ENCODE results near the gene COX7A2L.
"Not testable (repeated sequence)": the region's sequence is repeated elsewhere in the genome, so short reads cannot be mapped to it uniquely, and the experiment has no call there.

COX7A2L gene

GRCh38 chr2:42368817-42369531 lies 8.0 kb upstream of the COX7A2L start:
- peak overlapping the region; percentile 38 for H3K27ac ChIP-seq
- DNase-seq (ENCODE audit: low read depth, low spot score) = no peak

- DNase-seq (ENCODE audit: low read depth, low spot score) = no peak
- peak overlapping the region; percentile 38 for H3K27ac ChIP-seq
These were observed 6.8 kb upstream of the COX7A2L start for GRCh38 chr2:42367835-42368234.

GRCh38 chr2:42366411-42366810 lies 5.4 kb upstream of the COX7A2L start:
- H3K27ac ChIP-seq = no peak overlapping the region
- DNase-seq (ENCODE audit: low read depth, low spot score) = no peak

- DNase-seq (ENCODE audit: low read depth, low spot score) = no peak
- no peak overlapping the region for H3K27ac ChIP-seq
These were observed 3.6 kb upstream of the COX7A2L start for GRCh38 chr2:42364658-42365057.

GRCh38 chr2:42363413-42363812 lies 2.4 kb upstream of the COX7A2L start:
- DNase-seq (ENCODE audit: low read depth, low spot score) = no peak
- H3K27ac ChIP-seq = no peak overlapping the region

- peak overlapping the region; percentile 93 for H3K27ac ChIP-seq
- DNase-seq (ENCODE audit: low read depth, low spot score) = no peak
These were observed 789 bp upstream of the COX7A2L start for GRCh38 chr2:42361728-42362283.

- H3K27ac ChIP-seq = peak overlapping the region; percentile 93
- no peak for DNase-seq (ENCODE audit: low read depth, low spot score)
These were observed 526 bp downstream of the COX7A2L start for GRCh38 chr2:42360493-42360889.

GRCh38 chr2:42359965-42360483 lies 993 bp downstream of the COX7A2L start:
- no peak for DNase-seq (ENCODE audit: low read depth, low spot score)
- H3K27ac ChIP-seq = peak overlapping the region; percentile 93

GRCh38 chr2:42359304-42359964 lies 1.6 kb downstream of the COX7A2L start:
- peak overlapping the region; percentile 93 for H3K27ac ChIP-seq
- DNase-seq (ENCODE audit: low read depth, low spot score) = no peak

DNA sequence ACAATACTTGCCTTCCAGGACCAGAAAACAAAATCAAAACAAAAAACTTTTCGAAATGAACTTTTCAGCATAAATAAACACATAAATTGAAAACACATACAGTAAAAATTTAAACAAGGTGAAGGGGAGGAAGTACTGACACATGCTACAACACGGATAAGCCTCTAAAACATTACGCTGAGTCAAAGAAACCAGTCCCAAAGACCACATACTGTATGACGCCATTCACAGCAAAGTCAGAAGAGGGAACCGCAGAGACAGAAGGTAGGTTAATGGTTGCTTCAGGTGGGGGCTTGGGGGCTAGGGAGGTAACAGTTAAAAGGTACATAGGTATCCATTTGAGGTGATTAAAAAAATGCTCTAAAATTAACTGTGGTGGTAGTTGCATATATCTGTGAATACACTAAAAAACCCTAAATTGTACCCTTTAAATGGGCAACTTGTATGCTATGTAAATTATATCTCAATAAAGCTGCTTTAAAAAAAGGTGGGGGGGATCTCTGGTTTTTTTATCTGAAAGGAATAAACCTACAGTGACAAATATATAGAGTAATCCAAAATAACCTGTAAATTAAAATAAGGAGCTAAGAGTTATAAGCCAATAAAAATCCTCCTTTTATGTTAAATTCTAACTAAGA lies 7.1 kb downstream of the COX7A2L start:
- no peak overlapping the region for H3K27ac ChIP-seq
- no peak for DNase-seq (ENCODE audit: low read depth, low spot score)

- no peak overlapping the region for H3K27ac ChIP-seq
- DNase-seq (ENCODE audit: low read depth, low spot score) = no peak
These were observed 9.2 kb downstream of the COX7A2L start for GRCh38 chr2:42351864-42352263.

DNA sequence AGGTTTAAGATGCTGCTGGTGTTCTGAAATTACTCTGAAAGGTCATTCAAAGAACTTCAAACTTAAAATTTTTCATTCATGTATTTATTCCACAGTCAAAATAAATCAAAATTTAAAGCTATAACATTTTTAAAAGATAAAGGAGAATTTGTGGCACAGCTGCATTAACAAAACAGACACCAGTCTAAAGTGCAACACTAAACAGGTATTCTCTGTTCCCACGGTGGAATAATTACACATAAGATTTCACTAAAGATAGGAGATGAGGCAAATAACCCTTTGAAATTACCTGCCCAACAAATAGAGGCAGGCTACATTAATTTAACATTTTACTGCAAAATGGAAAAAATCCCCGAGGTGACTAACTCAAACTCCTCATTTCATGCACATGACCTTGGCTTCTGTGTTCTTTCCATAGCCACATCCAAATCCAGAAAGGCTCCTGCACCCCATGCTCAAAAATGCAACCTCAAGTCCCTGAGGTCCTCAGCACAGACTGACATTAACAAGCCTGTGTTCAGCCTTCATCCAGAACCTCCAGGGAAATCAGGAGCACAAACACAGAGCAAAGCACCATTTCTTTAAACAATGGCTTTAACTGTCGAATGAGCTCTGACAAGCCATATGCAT lies 10.5 kb downstream of the COX7A2L start:
- no peak overlapping the region for H3K27ac ChIP-seq
- no peak for DNase-seq (ENCODE audit: low read depth, low spot score)

- DNase-seq (ENCODE audit: low read depth, low spot score) = no peak
- no peak overlapping the region for H3K27ac ChIP-seq
These were observed 12.8 kb downstream of the COX7A2L start for GRCh38 chr2:42348113-42348805.

DNA sequence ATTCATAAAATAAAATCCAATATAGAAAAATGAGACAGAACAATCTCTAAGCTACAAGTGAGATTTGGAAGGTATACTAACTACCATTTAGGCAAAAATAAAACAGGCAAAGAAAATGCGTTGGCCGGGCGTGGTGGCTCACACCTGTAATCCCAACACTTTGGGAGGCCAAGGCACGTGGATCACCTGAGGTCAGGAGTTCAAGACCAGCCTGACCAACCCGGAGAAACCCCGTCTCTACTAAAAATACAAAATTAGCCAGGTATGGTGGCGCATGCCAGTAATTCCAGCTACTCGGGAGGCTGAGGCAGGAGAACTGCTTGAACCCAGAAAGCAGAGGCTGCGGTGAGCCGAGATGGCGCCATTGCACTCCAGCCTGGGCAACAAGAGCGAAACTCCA lies 13.5 kb downstream of the COX7A2L start:
- not testable (repeated sequence) for H3K27ac ChIP-seq; DNase-seq (ENCODE audit: low read depth, low spot score)

GRCh38 chr2:42346856-42347255 lies 14.2 kb downstream of the COX7A2L start:
- not testable (repeated sequence) for H3K27ac ChIP-seq; DNase-seq (ENCODE audit: low read depth, low spot score)

- DNase-seq (ENCODE audit: low read depth, low spot score) = no peak
These were observed 15.0 kb downstream of the COX7A2L start for GRCh38 chr2:42345986-42346385.

DNA sequence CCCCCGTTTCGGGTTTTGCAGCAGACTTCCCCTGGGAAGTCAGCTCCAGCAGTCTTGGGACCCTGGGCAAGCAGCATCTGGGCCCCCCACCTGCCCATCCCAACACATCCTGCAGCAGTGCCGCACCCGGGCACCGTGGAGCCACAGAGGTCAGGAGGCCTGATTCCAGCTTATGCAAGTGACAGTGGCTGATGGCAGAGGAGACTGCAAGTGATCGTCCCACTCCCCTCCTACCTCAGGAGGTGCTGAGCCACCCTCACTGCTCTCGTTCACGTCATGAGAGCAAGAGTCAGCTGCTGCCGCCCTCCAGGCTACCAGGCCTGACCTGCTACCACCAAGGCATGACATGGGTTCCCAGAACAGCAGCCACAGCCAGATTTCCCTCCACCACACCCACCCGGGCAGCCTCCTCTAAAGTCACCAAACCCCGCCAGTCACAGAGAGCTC lies 18.2 kb downstream of the COX7A2L start:
- peak overlapping the region; percentile 49 for H3K27ac ChIP-seq
- DNase-seq (ENCODE audit: low read depth, low spot score) = no peak

More at GRCh38 chr2:42345986-42346385, 15.0 kb downstream of the COX7A2L start:
- no peak overlapping the region for H3K27ac ChIP-seq

DNA sequence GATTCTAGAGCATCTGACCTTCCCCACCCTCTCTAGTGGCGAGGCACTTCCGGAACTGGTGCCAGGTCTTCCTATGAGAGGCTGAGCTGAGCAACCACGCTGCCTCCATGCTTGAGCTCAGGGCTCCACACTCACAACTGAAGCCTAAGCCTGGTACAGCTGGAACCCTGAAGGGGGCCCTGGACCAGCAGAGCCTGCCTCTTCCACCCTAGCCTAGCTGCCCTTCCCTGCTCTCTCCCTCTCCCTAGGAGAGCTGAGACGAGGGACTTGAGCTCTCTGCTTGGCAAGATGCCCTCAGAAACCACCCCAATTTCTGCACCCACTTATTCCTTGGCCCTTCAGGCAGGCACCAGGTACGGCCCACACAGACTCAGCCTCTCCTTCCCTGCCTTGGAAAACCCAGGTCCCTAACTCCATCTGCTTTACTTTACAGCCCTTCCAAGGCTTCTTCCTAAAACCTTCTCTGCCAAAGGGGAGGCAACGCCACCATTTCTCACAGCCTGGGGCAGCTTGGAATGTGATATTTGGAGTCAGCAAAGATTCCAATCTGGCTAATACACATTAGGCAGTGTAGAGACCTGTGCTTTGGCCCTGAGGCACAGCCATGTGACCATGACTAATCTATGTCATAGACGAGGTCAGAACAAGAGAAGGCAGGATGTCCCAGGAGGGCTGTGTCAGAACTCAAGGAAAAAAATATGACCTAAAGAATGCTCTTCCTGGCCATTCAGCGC lies 18.8 kb downstream of the COX7A2L start:
- DNase-seq (ENCODE audit: low read depth, low spot score) = peak; percentile 57
- peak overlapping the region; percentile 49 for H3K27ac ChIP-seq

All from epithelial cell of prostate (primary cell).